ENCODE measurements around the gene SMCO4. TPM values are rescaled to one million over a fixed set of nuclear protein-coding genes. Genes with fewer than 3 reads are reported as not detected.

Gene SMCO4
- total RNA-seq, 1 experiment from 2014 or later: 18.8 TPM

DNA sequence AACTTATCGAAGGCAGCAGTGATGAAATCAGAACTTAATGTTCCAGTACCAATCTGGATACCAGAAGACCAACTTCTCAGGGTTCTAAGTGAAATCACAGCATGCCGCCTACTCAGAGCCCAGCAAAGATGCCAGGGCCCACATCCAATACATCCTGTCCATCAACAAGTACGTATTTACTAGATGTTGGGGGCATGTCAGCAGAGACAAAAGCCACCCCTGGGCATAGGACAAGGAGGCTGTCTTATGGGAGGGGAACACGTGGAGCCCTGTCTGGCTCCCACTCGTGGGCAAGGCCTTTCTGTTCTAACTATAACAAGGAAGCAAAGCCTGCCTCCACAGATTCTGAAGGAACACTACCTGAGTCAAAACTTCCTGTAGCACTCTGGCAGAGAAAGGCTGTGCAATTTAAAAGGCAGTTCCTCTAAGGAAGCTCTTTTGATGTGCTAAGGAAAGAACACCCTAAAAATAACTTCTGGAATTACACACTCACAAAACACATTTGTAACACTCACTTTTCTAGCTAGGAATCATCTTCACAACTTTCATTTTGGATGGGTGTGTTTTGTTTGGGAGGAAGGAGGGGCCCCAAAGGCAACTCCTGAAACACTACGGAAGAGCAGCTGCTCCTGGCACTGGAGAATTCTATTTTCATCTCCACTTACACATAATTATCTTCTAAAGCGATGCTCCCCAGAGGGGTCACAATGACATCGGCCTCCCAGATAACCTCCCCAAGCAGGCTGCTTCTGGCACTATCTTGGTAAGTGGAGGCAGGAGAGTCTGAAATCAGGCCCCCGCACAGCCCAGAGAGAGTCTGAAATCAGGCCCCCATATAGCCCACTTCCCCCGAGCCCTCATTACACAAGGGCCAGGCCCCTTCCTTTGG, 14.2 kb downstream of the SMCO4 start:
- DNase-seq (ENCODE audit: low read depth): no peak

GRCh38 chr11:93528252-93528651, 14.9 kb downstream of the SMCO4 start:
- no peak for DNase-seq (ENCODE audit: low read depth)

GRCh38 chr11:93526641-93527583, 16.3 kb downstream of the SMCO4 start:
- no peak for DNase-seq (ENCODE audit: low read depth)

DNA sequence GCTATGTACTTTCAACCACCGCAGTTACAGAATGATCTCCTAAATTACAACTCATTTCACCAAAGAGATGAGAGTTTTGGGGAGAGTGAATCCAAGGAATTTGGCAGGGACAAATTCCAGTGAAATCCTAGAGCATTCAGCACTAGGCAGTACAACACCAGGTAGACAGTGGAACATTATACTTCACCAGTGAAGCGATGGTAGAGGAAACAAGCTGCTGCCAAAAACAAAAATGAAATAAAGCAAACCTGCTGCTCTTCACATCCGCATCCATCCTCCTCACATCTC, 16.9 kb downstream of the SMCO4 start:
- no peak for DNase-seq (ENCODE audit: low read depth)

DNA sequence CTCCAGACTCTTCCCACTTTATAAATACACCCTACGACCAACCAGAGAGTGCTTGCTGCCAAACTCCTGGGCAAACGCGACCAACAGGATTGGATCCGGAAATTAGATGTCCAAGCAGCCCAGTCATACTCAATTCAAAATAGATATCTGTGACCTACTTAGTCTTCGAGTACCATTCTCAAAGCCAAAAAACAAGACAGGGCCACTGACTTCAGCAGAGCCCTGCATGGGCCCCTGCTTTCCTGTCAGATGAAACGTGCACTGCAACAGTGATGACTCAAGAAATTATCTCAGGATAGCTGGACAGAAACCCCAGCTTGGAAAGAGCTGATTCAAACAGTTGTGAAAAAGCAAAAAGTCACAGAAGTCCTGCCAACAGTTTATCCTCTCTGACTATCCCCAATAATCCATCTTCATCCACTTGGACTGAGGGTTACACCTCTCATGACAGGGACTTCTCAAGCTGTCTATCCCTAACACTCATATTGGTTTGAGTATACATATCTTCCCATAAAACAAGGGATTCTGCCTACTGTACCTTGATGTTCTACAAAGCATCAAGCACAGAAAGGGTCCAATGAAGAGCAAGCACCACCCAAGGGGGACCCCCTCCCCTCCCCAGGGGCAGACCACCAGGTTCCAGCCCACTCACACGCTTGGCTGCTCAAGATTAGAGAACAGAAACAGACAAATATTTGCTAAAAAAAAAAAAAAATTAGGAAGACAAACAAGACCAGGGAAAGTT, 17.4 kb downstream of the SMCO4 start:
- peak; percentile 32 for DNase-seq (ENCODE audit: low read depth)

DNA sequence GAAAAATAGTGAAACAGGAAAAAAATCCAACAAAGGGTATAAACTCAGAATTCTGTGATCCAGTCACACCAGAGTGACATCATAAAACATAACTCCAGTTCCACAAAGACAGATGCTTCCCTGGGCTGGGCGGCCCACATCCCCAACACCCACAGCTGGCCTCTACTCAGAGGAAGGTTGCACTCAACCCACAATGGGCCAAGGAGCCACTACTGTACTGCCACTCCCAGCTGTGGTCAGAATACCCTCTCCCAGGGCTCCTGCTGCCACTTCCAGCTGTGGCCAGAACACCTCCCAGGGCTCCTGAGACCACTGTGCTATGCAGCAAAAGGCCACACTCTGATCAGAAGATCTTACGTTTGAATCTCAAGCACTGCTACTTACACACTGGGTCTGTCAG, 18.3 kb downstream of the SMCO4 start:
- DNase-seq (ENCODE audit: low read depth): no peak

- no peak for DNase-seq (ENCODE audit: low read depth)
These were observed 19.0 kb downstream of the SMCO4 start for GRCh38 chr11:93524173-93524536.

DNA sequence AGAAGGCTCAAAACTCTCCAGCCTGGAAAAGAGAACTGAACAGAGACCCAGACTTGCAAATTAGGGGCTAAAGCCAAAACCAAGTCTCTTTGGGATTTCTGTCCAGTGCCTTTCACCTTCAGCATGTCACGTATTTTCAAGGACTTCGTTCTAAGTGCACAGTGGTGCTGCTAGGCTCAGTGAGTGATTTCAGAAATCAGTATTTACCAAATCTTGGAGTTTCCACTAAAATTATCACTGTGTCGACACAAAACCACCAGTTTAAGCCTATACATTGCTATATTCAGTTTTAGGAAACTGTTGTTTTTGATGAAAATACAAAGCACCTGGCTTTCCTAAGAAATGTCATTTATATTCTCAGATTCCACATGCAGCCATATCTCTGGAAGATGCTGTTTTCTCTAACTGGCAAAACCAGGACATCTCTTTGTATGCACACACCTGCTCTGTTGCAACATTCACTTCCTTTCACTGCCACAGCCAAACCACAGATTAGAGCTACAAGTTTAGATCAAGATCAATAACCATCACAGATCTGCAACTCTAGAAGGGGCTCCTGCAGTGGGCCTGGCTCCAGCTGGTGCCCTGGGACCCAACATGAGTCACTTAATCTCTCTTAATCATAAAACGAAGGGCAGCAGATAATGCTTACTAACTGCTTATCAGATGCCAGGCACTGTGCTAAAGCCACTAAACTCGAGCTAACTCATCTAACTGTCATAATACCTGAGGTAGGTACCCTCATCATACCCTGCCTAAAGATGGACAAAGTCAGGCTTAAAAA, 22.3 kb downstream of the SMCO4 start:
- no peak for DNase-seq (ENCODE audit: low read depth)

DNA sequence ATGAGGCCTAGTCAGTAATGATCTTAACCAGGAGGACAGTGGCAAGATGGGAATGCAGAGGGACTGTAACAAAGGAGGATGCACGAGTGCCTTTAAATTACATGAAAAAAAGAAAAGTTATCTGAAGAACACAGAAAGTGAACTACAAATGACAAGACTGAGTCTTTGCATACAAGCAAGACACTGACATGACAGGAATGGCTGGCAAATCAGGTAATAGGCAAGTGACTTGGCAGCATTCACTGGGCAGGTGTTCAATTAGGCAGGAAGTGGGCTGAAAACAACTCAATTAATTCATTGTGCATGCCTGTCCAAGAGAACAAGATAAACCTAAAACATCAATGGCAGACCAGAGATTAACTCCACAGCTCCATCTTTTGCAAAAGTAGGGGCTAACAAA, 24.0 kb downstream of the SMCO4 start:
- no peak for DNase-seq (ENCODE audit: low read depth)

DNA sequence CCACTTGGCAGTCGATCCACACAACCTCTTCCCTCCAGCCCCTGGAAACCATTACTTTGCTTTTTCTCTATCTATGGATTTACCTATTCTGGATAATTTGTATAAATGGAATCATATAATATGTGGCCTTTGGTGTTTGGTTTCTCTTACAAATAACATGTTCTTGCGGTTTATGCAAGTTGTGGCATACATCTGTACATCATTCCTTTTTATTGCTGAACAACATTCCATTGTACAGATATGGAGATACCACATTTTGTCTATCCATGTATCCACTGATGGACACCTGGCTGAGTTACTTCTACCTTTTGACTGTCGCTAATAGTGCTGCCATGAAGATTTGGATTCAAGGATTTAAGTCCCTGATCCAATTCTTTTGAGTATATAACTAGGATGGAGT, 25.1 kb downstream of the SMCO4 start:
- no peak for DNase-seq (ENCODE audit: low read depth)

- DNase-seq (ENCODE audit: low read depth): no peak
These were observed 25.6 kb downstream of the SMCO4 start for GRCh38 chr11:93517611-93518010.

GRCh38 chr11:93517041-93517440, 26.1 kb downstream of the SMCO4 start:
- DNase-seq (ENCODE audit: low read depth): no peak

- DNase-seq (ENCODE audit: low read depth): no peak
These were observed 27.7 kb downstream of the SMCO4 start for GRCh38 chr11:93515441-93516025.

DNA sequence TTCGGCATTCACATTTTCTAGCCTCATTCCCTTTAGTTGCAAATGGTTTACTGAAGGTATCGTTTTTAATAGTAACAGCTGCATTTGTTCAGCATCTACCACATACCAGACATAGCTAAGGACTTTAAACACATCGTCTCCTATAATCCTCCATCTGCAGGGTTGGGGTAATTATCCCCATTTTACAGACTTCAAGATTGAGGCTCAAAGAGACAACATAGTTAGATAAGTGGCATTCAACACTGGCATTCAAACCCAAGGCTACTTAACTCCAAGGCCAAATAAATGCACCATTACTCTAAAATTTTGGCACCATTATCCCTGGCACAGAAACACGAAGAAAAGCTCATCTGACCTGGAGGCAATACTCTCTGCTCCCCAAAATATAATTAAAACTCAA, 28.5 kb downstream of the SMCO4 start:
- no peak for DNase-seq (ENCODE audit: low read depth)

- no peak for DNase-seq (ENCODE audit: low read depth)
These were observed 29.4 kb downstream of the SMCO4 start for GRCh38 chr11:93513772-93514171.

DNA sequence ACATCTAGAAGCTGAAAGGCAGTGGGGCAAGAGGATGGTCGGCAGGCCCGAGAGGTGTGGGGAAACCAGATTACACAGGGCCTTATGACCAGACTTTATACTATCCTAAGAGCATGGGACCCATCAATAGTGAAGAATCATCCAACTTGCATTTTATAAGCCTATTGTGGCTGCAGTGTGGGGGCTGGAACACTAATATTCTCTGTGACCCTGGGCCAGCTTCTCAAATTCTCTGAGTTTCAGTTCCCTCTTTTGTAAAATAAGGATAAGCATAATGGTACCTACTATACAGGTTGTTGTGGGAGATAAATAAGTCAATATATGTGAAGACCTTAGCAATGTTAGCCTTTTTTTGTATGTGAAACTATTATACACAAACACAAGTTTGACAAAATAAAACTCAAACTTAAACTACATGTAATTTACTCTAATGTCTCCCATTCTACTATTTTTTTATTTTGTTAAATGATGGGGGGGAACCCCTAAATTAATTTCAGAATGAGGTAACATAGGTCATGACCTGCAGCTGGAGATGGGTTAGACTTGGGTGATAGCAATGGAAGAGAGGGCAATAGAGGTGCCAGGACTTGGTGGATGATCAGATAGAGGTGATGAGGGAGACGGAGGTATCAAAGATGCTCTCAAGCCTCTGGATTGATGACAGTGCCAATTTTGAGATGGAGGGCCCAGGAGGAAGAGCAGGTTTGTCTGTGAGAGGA, 30.1 kb downstream of the SMCO4 start:
- no peak for DNase-seq (ENCODE audit: low read depth)

- no peak for DNase-seq (ENCODE audit: low read depth)
These were observed 31.1 kb downstream of the SMCO4 start for GRCh38 chr11:93512073-93512475.

GRCh38 chr11:93510196-93510873, 32.9 kb downstream of the SMCO4 start:
- no peak for DNase-seq (ENCODE audit: low read depth)

DNA sequence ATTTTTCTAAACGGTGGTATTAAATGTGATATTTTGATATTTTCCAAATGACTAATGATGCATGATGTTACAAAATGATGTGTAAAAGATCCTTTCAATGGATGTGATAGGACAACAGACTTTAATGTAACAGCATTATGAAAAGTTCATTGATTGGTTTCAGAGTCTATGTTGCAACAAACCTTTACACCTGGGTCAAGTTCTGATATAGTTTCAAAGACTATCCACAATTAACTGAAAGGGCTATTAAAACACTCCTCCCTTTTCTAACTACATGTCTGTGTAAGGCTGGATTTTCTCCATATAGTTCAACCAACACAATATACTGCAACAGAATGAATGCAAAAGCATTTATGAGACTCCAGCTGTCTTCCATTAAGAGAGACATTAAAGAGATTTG, 35.7 kb downstream of the SMCO4 start:
- DNase-seq (ENCODE audit: low read depth): no peak

Measured in HT1080 (cell line).